HG02610 (cell line): ENCODE measurements around the gene ARL17B.
"Not testable (repeated sequence)": the region's sequence is repeated elsewhere in the genome, so short reads cannot be mapped to it uniquely, and the experiment has no call there.

Experiments
- ATAC-seq: cut with Tn5 transposase; IDR thresholded peaks from one replicate; pipeline ENCODE4 v1.9.1; 2021; ENCODE audit warnings: mild to moderate bottlenecking, moderate library complexity; ENCODE audit not compliant: unreplicated experiment

ARL17B gene

DNA sequence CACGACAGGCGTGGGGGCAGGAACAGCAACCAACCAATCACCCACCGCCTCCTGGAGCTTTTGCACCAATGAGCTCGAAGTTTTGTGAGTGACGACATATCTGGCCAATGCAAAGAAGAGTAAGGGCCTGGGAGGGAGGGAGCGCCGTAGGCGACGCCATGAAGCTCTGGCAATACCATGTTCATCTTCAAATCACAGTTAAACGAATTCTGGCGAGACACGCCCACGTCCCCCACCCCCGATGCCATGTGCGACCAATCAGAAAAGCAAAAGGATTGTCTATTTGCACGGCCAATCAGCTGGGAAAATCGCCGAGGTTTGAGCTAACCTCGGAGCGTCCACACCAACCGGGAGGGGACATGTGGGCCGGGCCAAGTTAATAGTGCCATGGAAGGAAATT lies at the start of gene ARL17B:
Gene ARL17B (minus strand): TSS at position 12 of the 400 bp plus-strand sequence. CDS start 3,369 bp downstream, outside the sequence.
- ATAC-seq: peak; percentile 98

DNA sequence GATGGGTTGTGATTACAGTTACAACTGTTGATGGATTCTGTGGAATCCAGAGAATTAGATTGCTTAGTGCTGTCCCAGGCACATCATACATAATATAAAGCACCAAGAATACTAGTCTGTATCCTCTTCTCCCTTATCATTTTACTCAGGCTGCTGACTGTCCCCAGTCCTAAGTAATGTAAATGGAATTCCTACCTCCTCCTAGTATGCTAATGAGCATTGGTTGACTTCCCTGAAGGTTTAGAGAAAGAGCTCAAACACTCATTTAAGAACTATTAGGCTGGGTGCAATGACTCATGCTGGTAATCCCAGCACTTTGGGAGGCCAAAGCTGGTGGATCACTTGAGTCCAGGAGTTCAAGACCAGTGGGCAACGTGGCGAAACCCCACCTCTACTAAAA lies 48.3 kb upstream of the ARL17B start:
- ATAC-seq: not testable (repeated sequence)

DNA sequence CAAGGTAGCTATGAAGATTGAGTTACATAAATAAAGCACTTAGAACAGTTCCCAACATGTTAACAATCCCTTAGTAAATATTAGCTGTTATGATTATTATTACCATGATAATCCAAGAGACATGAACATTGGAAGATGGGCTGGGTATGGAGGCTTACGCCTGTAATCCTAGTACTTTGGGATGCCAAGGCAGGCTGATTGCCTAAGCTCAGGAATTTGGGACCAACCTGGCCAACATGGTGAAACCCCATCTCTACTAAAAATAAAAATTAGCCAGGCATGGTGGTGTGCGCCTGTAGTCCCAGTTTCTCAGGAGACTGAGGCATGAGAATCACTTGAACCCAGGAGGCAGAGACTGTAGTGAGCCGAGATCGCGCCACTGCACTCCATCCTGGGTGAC lies 45.6 kb upstream of the ARL17B start:
- not testable (repeated sequence) for ATAC-seq

DNA sequence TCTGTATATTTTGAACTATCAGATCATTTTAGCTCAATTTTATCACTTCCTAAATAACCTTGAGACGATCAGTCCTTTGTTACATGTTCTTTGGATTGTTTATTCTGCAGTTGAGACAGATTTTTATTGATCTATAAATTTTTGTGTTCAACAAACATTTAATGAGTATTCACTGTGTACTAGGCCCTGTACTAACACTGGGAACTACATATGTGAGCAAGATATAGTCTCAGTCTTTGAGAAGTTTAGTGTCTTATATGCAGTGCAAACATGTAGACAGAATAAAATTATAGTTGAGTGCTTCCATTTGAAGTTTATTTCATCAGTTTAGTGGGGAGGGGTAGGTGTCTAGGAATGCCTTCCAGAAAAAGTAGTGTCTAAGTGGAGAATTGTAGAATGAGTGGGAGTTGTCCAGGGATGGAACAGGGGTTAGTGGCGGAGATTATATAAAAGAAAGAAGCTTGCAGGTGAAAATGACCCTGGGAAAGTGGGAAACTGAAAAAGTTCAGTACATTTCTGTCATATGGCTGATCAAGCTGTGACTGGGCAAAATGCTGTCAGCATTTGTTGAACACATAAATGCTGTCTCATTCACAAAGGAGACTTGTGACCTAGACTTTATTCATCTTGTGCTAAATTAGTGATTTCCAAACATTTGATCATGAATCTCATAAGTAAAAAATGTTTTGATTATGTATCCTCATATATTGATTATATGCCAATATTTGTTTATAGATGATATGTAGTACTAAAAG lies 39.6 kb upstream of the ARL17B start:
- not testable (repeated sequence) for ATAC-seq

DNA sequence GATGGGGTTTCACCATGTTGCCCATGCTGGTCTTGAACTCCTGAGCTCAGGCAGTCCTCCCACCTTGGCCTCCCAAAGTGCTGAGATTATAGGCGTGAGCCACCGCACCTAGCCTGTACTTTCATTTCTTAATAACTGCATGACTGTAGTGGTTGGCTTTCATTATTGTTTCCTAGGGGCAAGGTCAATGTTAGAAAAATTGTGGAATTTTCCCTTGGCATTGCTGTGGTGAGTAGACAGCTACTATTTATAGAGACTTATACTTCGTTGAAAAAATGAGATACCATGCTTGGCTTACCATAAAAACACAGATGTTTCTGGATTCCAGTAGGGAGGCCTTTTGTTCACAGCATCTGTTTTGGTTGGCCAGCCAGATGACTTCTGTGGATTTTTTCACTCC lies 39.0 kb upstream of the ARL17B start:
- not testable (repeated sequence) for ATAC-seq

DNA sequence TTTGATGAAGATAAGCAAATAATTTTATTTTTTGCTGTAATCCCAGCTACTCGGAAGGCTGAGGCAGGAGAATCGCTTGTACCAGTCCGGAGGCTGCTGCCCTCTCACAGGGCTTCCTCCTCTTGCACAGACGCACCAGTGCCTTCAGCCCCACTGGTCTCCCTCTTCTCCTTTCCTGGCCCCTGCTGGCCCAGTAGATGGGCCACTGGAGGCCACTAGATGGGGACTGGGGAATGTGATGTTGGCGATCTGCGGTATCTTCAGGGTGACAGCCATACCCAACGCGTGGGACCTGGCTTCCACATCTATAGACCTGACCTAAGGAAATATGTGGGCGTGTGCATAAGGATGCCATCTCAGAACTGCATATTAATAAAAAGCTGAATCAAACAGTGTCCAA lies 38.4 kb upstream of the ARL17B start:
- not testable (repeated sequence) for ATAC-seq

DNA sequence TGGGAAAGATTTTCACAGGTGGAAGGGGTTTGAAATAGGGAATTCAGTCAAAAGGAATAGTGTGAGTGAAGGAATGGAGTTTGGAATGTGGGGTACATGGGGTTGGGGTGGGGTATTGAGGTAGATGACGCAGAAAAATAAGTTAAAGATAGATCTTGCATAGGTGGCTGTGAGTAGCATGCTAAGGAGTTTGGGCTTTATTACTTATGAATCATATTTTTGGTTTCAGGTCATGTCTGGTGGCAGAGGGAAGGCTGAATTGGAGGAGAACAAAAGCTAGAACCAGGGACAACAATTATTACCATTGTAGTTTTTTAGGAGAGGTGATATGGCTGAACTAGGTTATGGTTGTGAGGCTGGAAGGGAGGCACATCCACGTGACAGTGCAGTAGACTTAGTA lies 34.7 kb upstream of the ARL17B start:
- not testable (repeated sequence) for ATAC-seq

DNA sequence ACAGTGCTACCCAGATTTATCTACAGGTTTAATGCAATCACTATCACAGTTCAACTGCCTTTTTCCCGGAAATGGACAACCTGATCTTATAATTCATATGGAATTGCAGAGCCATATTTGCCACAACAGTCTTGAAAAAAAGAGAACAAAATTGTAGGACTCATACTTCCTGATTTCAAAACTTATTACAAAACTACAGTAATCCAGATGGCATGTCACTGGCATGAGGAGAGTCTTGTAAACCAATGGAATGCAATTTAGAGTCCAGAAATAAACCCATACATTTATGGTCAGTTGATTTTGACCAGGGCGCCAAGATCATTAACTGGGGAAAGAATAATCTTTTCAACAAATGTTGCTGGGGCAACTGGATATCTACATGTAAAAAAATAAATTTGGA lies 32.1 kb upstream of the ARL17B start:
- ATAC-seq: not testable (repeated sequence)

DNA sequence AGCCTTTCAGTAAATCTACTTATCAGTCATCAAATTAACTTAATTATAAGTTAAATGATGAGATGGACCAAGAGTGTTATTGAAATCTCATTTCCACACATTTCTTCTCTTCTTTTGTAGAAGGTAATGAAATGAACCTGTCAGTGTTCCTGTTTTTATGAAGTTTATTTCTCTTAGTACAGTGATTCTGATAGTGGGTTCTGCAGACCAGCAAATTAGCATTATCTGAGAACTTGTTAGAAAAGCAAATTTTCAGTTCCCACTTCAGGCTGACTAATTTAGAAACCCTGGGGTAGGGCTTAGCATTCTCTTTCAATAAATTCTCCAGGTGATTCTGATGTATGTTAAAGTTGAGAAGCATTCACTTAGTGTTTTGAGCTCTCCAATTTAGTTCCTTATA lies 23.9 kb upstream of the ARL17B start:
- peak; percentile 44 for ATAC-seq

DNA sequence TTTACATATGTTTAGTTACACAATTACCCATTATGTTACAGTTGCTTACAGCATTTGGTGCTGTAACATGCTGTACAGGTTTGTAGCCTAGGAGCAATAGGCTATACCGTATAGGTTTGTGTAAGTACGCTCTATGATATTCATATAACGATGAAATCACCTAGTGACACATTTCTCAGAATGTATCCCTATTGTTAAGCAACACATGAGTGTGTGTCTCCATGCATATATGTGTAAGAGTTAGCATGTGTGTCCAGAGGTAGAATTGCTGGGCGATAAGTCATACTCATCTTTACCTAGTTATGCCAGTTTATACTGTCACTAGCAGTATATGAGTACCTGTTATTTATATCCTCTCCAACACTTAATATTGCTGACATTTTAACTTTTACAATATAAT lies 21.6 kb upstream of the ARL17B start:
- not testable (repeated sequence) for ATAC-seq

DNA sequence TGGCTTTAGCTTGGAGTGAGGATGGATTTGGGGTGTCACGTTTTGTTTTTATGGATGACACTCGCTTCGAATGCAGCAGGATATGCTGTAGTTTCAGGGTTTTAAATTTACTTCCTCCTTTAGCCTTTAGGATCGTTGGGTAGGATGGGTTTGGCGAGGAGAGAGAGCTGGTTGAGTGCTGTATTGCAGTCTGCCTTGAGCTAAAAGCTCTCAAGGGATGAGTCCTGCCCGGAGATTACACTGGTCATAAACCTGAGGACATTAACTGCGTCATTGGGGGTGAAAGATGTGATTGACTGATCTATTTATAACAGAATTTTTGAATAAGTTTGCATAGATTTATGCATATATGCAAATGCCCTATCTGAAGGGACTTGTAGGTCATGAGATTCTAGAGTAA lies 11.9 kb upstream of the ARL17B start:
- peak; percentile 36 for ATAC-seq

DNA sequence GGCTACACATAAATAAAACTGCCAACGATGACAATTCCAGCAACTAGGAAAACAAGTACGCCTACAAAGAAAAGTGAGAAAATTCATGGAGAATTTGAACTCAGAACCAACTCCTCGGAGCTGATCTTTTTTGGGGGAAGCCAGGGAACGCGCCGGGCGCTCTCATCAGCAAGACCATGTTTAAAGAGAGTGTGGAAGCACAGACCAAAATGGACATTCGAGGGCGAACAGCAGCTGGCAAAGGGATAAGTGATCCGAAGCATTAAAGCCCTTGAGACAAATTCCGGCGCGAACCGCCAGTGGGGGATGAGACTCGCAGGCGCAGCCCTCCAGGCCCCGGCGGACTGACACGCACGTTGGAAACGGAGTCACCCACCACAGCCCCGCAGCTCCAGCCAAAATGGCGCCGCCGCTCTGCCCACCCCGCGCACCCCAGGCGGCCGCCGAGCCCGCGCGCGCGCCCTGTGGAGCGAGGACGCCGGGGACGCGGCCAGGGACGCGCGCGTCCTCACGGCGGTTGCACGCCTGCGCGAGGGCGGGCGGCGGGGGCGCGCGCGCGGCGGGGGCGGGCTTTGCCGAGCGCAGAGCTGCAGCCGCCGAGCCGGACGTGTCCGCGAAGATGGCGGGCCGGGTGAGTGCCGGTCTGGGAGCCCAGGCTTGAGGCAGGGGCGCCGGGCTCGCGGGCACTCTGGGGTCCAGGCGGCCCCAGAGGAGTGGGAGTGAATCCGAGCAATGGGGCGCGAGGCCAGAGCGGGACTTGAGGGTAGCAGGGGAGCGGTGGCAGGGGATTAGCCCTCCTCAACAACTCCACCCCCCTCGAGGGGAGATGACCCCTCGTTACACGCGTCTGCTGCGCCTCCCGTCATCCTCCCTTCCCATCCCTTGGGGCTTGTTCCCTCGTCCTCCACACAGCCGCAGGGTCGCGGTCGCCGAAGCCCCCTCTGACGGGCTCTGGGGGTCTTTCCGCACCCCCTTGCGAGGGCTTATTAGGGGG lies 11.0 kb upstream of the ARL17B start:
- peak; percentile 69 for ATAC-seq

DNA sequence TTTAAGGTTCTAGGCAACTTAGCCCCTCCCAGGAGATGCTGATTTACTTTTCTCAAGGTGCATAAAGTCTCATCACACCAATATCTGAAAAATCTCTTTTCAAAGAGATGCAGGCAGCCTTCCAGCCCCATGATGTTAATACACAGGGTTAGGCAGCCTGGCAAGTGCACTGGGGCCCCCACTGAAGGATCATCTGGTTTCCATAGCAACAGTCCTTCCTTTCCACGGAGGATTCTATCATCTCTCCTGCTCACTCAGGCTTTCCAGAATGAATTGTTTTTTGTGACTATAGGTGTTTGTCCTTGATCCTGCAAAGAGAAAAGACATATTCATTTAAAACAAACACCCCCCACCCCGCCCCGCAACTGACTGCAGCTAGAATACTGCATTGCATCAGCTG lies 6.0 kb upstream of the ARL17B start:
- not testable (repeated sequence) for ATAC-seq

DNA sequence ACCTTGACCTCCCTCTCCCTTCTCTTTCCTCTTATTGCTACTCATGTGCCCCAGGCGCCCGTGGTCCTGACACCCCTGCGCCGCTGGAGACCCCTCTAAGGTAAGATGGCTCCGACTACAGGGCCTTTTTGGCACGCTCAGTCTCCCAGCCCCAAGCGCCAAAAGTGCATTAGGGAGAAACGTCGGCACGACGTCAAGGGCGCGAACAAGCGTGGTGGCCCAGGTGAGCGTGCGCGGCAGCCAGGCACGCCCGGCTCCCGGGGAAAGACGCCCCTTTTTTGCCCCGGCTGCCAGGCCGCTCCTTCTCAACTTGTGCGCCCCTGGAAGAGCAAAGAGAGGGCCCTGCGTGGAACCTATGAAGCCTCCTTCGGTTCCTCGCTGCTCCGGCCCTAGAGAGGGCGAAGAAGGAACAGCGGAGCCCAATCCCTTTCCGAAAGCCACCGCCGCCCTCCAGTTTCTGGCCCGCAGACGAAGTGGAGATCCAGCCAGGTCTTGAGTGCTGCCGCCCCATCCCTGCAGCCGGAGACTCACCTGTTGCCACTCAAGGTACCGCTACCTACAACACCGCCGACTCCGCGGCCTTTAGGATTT lies 326 bp downstream of the ARL17B start:
- ATAC-seq: peak; percentile 35

DNA sequence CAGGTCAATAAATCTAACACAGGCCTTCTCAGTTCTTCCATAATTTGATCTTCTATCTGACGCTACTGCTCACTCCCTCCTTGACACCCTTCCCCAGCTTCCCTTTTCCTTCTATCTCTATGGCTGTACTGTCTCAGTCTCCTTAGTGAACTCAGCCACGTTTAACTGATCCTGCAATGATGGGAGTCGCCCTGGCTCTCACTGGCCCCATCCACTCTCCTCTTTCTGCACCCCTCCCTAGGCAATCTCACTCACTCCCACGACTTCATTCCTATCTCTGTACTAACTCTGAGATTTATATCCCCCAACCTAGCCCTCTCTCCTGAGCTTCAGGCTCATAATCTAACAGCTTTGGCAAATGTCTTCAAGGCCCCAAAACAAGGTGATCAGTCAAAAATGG lies 7.7 kb downstream of the ARL17B start:
- ATAC-seq: not testable (repeated sequence)

DNA sequence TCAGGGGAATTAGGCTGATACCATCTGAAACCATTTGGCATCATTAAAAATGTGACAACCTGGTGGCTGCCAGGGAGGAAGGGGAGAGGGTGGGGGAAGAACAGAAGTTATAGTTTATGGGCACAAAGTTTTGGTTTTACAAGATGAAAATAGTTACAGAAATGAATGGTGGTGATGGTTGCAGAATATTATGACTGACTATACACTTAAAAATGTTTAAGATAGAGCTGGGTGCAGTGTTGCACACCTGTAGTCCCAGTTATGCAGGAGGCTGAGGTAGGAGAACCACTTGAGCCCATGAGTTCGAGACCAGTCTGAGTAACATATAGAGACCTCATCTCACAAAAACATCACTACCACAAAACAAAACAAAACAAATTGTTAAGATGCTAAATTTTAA lies 12.5 kb downstream of the ARL17B start:
- not testable (repeated sequence) for ATAC-seq

DNA sequence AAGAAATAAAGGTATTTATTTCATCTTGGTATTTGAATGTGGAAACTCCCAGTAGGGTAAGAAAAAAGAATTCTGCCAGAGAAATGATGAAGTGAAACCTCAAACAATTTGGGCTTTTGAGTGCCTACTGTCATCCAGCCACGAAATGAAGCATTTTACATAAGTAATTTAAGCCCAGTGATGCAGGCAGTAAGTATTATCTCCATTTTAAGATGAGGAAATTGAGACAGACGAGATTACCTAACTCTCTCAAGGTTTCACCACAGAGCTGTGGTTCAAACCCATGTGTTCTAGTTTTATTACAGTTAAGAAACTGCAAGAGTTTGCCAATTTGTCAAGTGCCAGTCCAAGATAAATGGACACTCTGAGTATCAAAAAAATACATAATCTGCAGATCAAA lies 13.2 kb downstream of the ARL17B start:
- not testable (repeated sequence) for ATAC-seq

DNA sequence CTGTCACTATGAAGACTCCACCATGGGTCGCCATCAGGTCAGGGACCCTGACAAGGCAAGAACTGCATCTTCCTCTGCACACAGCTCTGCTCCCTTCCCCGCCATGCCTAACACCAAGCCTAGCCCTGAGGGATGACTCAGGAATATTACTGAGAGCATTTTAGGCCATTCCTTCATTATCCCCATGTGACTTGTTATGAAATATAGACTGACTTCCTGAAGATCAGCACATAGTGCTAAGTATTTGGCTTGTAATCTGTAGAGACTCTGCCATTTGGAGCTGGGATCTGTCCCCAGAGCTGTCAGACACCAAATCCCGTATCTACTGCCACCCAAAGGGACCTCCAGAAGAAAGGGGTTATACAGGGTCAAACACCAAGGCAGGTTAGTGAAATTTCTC lies 19.4 kb downstream of the ARL17B start:
- ATAC-seq: not testable (repeated sequence)

DNA sequence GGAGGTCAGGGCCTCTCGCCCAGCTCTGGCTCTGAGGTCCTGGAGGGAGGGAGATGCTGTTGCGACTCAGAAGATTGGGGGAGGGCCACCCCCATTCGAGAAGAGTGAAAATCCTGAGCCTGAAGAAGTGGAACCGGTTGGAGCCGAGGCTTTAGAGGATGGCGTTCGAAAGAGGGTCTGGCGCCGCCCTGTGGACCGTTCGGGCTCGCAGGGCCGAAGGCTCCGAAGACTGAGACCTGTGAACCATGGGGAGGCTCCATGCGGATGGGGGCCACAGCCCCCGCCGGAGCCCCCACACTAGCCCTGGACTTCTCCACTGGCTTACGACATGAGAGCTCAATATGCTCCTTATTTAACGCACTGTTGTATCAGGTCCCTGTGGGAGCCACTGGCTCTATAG lies 20.3 kb downstream of the ARL17B start:
- not testable (repeated sequence) for ATAC-seq

DNA sequence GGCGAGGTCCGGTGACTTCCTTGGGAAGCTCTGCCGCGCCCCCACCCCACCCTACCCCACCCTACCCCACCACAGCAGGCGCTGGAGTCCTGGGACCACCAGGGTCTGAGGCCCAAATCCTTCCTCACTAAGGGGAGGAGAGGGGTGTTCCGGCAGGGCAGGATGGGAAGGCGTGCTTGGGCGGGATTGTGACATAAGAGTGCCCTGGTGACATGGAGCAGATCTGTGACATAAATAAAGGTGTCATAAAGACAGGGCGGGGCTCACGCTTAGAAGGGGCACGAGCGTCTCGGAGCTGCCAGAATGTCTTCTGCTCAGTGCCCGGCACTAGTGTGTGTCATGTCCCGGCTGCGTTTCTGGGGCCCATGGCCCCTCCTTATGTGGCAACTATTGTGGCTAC lies 66.7 kb downstream of the ARL17B start, which contains the start of gene LRRC37A:
Gene LRRC37A (plus strand): TSS at position 301 of the 400 bp plus-strand sequence. CDS start 3 bp downstream, at position 304.
- ATAC-seq: not testable (repeated sequence)

DNA sequence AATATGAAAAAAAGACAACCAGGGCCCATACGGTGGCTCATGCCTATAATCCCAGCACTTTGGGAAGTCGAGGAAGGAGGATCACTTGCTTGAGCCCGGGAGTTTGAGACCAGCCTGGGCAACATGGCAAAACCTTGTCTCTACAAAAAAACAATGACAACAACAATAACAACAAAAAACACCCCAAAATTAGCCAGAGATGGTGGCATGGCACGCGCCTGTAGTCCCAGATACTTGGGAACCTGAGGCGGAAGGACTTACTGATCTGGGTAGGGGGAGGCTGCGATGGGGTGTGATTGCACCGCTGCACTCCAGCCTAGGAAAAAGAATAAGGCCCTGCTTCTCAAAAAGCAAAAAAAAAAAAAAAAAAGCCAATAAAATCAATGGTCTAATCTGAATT lies 69.9 kb downstream of the ARL17B start:
- not testable (repeated sequence) for ATAC-seq
